IMR-90 (cell line): ENCODE measurements around the gene DYSF.

Experiments
- FOS ChIP-seq: fragments of 150-350 bp; IDR thresholded peaks from 2 replicates; pipeline ENCODE4 v1.6.1; 2016; ENCODE audit warnings: low read depth, low read length
- MXI1 ChIP-seq: IDR thresholded peaks from 2 replicates; pipeline ENCODE4 v1.6.1; 2012; ENCODE audit warnings: low read depth, mild to moderate bottlenecking, low read length, moderate library complexity, borderline replicate concordance
- POLR2A ChIP-seq: IDR thresholded peaks from 2 replicates; pipeline ENCODE4 v1.6.1; 2012; ENCODE audit warnings: mild to moderate bottlenecking, low read depth, low read length
- RAD21 ChIP-seq: IDR thresholded peaks from 2 replicates; pipeline ENCODE4 v1.6.1; 2012; ENCODE audit warnings: low read length, improper control_type of control experiment
- SMC3 ChIP-seq: fragments of 150-350 bp; IDR thresholded peaks from 2 replicates; pipeline ENCODE4 v1.6.1; 2016; ENCODE audit warnings: low read depth, mild to moderate bottlenecking, antibody characterized with exemption, low read length, moderate library complexity
- TF ChIP-seq, protein P1 (sequence below): conservative IDR thresholded peaks from 2 replicates; pipeline ENCODE4 v1.5.1; 2012; ENCODE audit warnings: mild to moderate bottlenecking, low read depth, low read length, improper control_type of control experiment
- TF ChIP-seq, protein P2 (sequence below): fragments of 150-350 bp; IDR thresholded peaks from 2 replicates; pipeline ENCODE4 v1.6.1; 2017; ENCODE audit warnings: mild to moderate bottlenecking, antibody characterized with exemption, low read length, low read depth

DNA sequence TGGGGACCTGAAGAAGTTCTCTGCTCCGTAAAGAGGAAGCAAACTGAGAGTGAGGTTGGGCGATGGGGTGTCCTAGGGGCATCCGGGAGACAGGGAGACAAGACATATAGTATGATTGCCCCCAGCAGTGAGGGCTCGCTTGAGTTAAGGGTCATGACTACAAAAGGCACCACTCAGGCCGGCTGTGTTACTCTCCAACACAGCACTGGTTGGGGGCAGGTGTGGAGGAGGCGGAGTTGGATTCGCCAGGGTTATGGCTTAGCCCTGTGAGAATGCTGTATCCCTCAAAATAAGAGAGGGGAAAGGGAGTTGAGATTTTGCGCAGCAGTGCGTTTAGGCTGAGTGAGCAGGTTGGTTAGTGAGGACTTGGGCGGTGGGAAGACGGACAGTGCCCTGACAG lies 12.0 kb downstream of the DYSF start:
- TF ChIP-seq, protein P1, sequence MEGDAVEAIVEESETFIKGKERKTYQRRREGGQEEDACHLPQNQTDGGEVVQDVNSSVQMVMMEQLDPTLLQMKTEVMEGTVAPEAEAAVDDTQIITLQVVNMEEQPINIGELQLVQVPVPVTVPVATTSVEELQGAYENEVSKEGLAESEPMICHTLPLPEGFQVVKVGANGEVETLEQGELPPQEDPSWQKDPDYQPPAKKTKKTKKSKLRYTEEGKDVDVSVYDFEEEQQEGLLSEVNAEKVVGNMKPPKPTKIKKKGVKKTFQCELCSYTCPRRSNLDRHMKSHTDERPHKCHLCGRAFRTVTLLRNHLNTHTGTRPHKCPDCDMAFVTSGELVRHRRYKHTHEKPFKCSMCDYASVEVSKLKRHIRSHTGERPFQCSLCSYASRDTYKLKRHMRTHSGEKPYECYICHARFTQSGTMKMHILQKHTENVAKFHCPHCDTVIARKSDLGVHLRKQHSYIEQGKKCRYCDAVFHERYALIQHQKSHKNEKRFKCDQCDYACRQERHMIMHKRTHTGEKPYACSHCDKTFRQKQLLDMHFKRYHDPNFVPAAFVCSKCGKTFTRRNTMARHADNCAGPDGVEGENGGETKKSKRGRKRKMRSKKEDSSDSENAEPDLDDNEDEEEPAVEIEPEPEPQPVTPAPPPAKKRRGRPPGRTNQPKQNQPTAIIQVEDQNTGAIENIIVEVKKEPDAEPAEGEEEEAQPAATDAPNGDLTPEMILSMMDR, result no peak
- TF ChIP-seq FOS, result no peak
- no peak for TF ChIP-seq MXI1
- TF ChIP-seq, protein P2, sequence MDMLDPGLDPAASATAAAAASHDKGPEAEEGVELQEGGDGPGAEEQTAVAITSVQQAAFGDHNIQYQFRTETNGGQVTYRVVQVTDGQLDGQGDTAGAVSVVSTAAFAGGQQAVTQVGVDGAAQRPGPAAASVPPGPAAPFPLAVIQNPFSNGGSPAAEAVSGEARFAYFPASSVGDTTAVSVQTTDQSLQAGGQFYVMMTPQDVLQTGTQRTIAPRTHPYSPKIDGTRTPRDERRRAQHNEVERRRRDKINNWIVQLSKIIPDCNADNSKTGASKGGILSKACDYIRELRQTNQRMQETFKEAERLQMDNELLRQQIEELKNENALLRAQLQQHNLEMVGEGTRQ, result no peak
- no peak for TF ChIP-seq POLR2A
- TF ChIP-seq RAD21, result no peak
- no peak for TF ChIP-seq SMC3
